GM12878 (cell line): ENCODE measurements around the gene INIP. TPM values are rescaled to one million over a fixed set of nuclear protein-coding genes. Genes with fewer than 3 reads are reported as not detected.

ENCODE experiments used
- BCL11A ChIP-seq: IDR thresholded peaks from 2 replicates; pipeline ENCODE4 v1.6.1; 2011; ENCODE audit warnings: low read depth, low read length
- CBFB ChIP-seq: IDR thresholded peaks from 2 replicates; pipeline ENCODE4 v1.6.1; 2016; ENCODE audit warnings: antibody characterized with exemption, low read depth
- FOXM1 ChIP-seq: IDR thresholded peaks from 2 replicates; pipeline ENCODE4 v1.6.1; 2012; ENCODE audit warnings: low read depth, mild to moderate bottlenecking, inconsistent platforms, low read length, moderate library complexity
- IRF4 ChIP-seq: IDR thresholded peaks from 2 replicates; pipeline ENCODE4 v1.6.1; 2011; ENCODE audit warnings: low read depth, low read length
- JUND ChIP-seq: IDR thresholded peaks from 2 replicates; pipeline ENCODE4 v1.6.1; 2012; ENCODE audit warnings: low read depth, mild to moderate bottlenecking, low read length, improper control_type of control experiment, moderate library complexity
- LARP7 ChIP-seq: fragments of 450-650 bp; IDR thresholded peaks from 2 replicates; pipeline ENCODE4 v1.6.1; 2017; ENCODE audit warnings: mild to moderate bottlenecking
- MEF2B ChIP-seq: fragments of 450-650 bp; IDR thresholded peaks from 2 replicates; pipeline ENCODE4 v1.6.1; 2018; ENCODE audit warnings: mild to moderate bottlenecking, moderate library complexity; ENCODE audit not compliant: partially characterized antibody, poor library complexity, severe bottlenecking
- NFXL1 ChIP-seq: fragments of 450-650 bp; IDR thresholded peaks from 2 replicates; pipeline ENCODE4 v1.6.1; 2017; ENCODE audit warnings: antibody characterized with exemption, mild to moderate bottlenecking, borderline replicate concordance
- POU2F2 ChIP-seq: IDR thresholded peaks from 3 replicates; pipeline ENCODE4 v1.6.1; 2011; ENCODE audit warnings: low read depth, mild to moderate bottlenecking, low read length, borderline replicate concordance
- RAD21 ChIP-seq: IDR thresholded peaks from 2 replicates; pipeline ENCODE4 v1.6.1; 2011; ENCODE audit warnings: mild to moderate bottlenecking, low read depth, low read length, moderate library complexity; ENCODE audit not compliant: insufficient read depth
- ZNF592 ChIP-seq: fragments of 450-650 bp; IDR thresholded peaks from 2 replicates; pipeline ENCODE4 v1.6.1; 2017; ENCODE audit warnings: mild to moderate bottlenecking, moderate library complexity
- ZNF622 ChIP-seq: fragments of 450-650 bp; IDR thresholded peaks from 2 replicates; pipeline ENCODE4 v1.6.1; 2017; ENCODE audit warnings: mild to moderate bottlenecking, inconsistent platforms
- polyA plus RNA-seq, 11 experiments: library from polyadenylated mRNA; depleted of rRNA in 4 of 11; unstranded in 6 of 11; stranded (reverse) in 5 of 11; fragments of >200 nt; fragmentation: Nextera tagmentation in 4 of 11; fragmentation: Illumina TruSeq in 1 of 11; extraction: Ambion mirVana in 4 of 11; extraction: Trizol in 1 of 11; gene quantifications; 1 replicate in 1 of 11; 2 replicates in 10 of 11; pipeline versions ENCODE4 v1.2.1 to v1.2.3, GENCODE V29; 2011 to 2016; ENCODE audit warnings: inconsistent platforms in 2 of 11, missing spikeins in 2 of 11, low read depth in 1 of 11
- total RNA-seq, 4 experiments: library from RNA; depleted of rRNA in 3 of 4; stranded (reverse); fragments of >200 nt in 3 of 4; fragmentation: Illumina TruSeq in 1 of 4; extraction: Trizol in 1 of 4; gene quantifications; 2 replicates each; pipeline versions ENCODE4 v1.2.1 to v1.2.3, GENCODE V29; 2013 to 2021

INIP gene
- total and polyA plus RNA-seq, 10 of the 15 experiments (the other 5 are each of a cell fraction or from before 2014, with no cell fraction given) = 18.9 to 66.5 (median 37.7) TPM

DNA sequence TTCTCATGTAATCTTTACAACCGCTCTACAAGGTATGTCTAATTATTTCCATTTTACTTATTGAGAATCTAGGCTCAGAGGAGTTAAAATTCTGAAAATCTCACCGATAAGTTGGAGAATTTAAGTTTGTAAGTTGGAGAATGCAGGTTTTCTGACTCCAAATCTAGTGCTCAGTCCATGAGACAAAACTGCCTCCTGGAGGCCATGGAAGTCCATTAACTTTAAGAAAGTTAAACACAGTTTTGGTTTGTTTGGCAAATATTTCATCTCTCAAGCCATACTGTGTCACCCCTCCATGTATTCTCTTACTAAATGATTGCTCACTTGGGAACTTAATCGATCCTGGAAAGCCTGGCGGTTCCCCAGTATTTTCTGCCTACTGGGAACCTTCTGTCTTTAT is 52.6 kb downstream of the INIP start (continued):
- TF ChIP-seq MEF2B (no peak), IRF4 (no peak), ZNF592 (no peak), POU2F2 (no peak), RAD21 (peak; percentile 57), CBFB (no peak), ZNF622 (no peak), JUND (no peak), BCL11A (no peak), FOXM1 (no peak), NFXL1 (no peak), LARP7 (no peak)
